Stomach (tissue), 9 donors: ENCODE results near the gene GULP1. TPM values are rescaled to one million over a fixed set of nuclear protein-coding genes. Genes with fewer than 3 reads are reported as not detected.

Experiments used
- DNase-seq, 2 donors: peaks; one replicate each; pipeline versions ENCODE4 v3.0.0 to v3.0.0-alpha.2; 2013 to 2019
- H3K27ac ChIP-seq, 5 donors: fragments of 200-600 bp in 4 of 5; sonication (generic) in 4 of 5; one replicate each; pipeline ENCODE4 v1.5.1; 2013 to 2019; ENCODE audit warnings: mild to moderate bottlenecking in 1 of 5, moderate library complexity in 1 of 5
- H3K27me3 ChIP-seq, 3 donors: fragments of 200-600 bp; sonication (generic); one replicate each; pipeline ENCODE4 v1.5.1; 2017 to 2019; ENCODE audit warnings: mixed run types in 1 of 3
- H3K36me3 ChIP-seq, 4 donors: fragments of 200-600 bp; sonication (generic); 1 replicate in 3 of 4; 2 replicates in 1 of 4; pipeline ENCODE4 v1.5.1; 2016 to 2019
- H3K4me1 ChIP-seq, 4 donors: fragments of 200-600 bp; sonication (generic); one replicate each; pipeline ENCODE4 v1.5.1; 2016 to 2019
- H3K4me3 ChIP-seq, 4 donors: fragments of 200-600 bp; sonication (generic) in 3 of 4; one replicate each; pipeline ENCODE4 v1.5.1; 2016 to 2019; ENCODE audit warnings: mild to moderate bottlenecking in 1 of 4
- H3K9me3 ChIP-seq, 4 donors: fragments of 200-600 bp; sonication (generic); one replicate each; pipeline ENCODE4 v1.5.1; 2016 to 2019
- CTCF ChIP-seq, 7 experiments: fragments of 450-650 bp in 4 of 7; fragments of 200-600 bp in 3 of 7; sonication (generic) in 3 of 7; IDR thresholded peaks; one replicate each; pipeline ENCODE4 v1.5.1; 2016 to 2019; ENCODE audit warnings: antibody characterized with exemption in 7 of 7, control low read depth in 2 of 7, mild to moderate bottlenecking in 1 of 7
- EP300 ChIP-seq: sonication (generic); formaldehyde crosslinking; IDR thresholded peaks from one replicate; pipeline ENCODE4 v1.6.1; 2017; ENCODE audit warnings: antibody characterized with exemption
- POLR2A ChIP-seq, 4 donors: fragments of 450-650 bp; IDR thresholded peaks; one replicate each; pipeline ENCODE4 v1.6.1; 2016; ENCODE audit warnings: antibody characterized with exemption in 4 of 4, control low read depth in 2 of 4, mild to moderate bottlenecking in 1 of 4, moderate library complexity in 1 of 4
- POLR2AphosphoS5 ChIP-seq, 3 donors: sonication (generic); formaldehyde crosslinking; IDR thresholded peaks; one replicate each; pipeline ENCODE4 v1.6.1; 2016; ENCODE audit warnings: antibody characterized with exemption in 3 of 3
- WGBS, 5 donors: extraction: QIAGEN DNeasy Blood & Tissue Kit in 3 of 5; methylation state at CpG; one replicate each; pipeline versions ENCODE4 v1.1.5 to v1.1.7; 2013 to 2018; 5-methylcytosine and 5-hydroxymethylcytosine counted together
- intact Hi-C: fragments of 100-400 bp; cut with DNase I; formaldehyde crosslinking; loops from one replicate; pipeline ENCODE4 v1.15.1; 2023; ENCODE audit warnings: low total_unique reads
- polyA plus RNA-seq, 3 donors: library from polyadenylated mRNA; stranded (reverse); fragments of 200-250 nt; gene quantifications; one replicate each; pipeline ENCODE4 v1.2.3, GENCODE V29; 2013
- total RNA-seq, 5 donors: library from RNA; depleted of rRNA; stranded (reverse); fragments of >200 nt; gene quantifications; one replicate each; pipeline versions ENCODE4 v1.1.0 to v1.2.3, GENCODE V29; 2014 to 2016
- donor health status: healthy with polysubstance abuse.
- donor health status: Bipolar disorder and iron deficiency.
- donor health status: healthy.

GULP1 gene
- total and polyA plus RNA-seq, 8 donors = 4.9 to 179 (median 32.8) TPM

- WGBS, 5 donors = 60 to 73% (median 71%) methylated on average over 3 of the region's 3 CpGs
- no peak for DNase-seq
- intact Hi-C loops = no loop called here
- Histone ChIP-seq H3K9me3 (peaks cover 0 to 5% (median 2%) of the 10 kb centered on the region in 4 donors), H3K4me3 (no peak overlapping the region), H3K27me3 (no peaks in the 10 kb centered on the region), H3K4me1 (peaks cover 0 to 10% (median 2%) of the 10 kb centered on the region in 4 donors), H3K27ac (no peak overlapping the region), H3K36me3 (no peaks in the 10 kb centered on the region)
- TF ChIP-seq CTCF (IDR thresholded peaks at IDR 0.05) (no peak), POLR2AphosphoS5 (IDR thresholded peaks at IDR 0.05) (no peak), EP300 (no peak), POLR2A (IDR thresholded peaks at IDR 0.05) (no peak)
Observed at GRCh38 chr2:188620916-188621315, 329.2 kb downstream of the GULP1 start.

- Histone ChIP-seq H3K4me1 (peaks cover 0 to 10% (median 2%) of the 10 kb centered on the region in 4 donors), H3K27me3 (no peaks in the 10 kb centered on the region), H3K36me3 (no peaks in the 10 kb centered on the region), H3K27ac (no peak overlapping the region), H3K9me3 (peaks cover 0 to 5% (median 2%) of the 10 kb centered on the region in 4 donors), H3K4me3 (no peak overlapping the region)
- DNase-seq = peak in 1 of 2 donors; percentile 47
- 68 to 76% (median 70%) methylated on average over 3 of the region's 3 CpGs for WGBS, 5 donors
- intact Hi-C loops = no loop called here
- no peak for TF ChIP-seq POLR2A (IDR thresholded peaks at IDR 0.05)
Observed at GRCh38 chr2:188622601-188623260, 331.1 kb downstream of the GULP1 start.

DNA sequence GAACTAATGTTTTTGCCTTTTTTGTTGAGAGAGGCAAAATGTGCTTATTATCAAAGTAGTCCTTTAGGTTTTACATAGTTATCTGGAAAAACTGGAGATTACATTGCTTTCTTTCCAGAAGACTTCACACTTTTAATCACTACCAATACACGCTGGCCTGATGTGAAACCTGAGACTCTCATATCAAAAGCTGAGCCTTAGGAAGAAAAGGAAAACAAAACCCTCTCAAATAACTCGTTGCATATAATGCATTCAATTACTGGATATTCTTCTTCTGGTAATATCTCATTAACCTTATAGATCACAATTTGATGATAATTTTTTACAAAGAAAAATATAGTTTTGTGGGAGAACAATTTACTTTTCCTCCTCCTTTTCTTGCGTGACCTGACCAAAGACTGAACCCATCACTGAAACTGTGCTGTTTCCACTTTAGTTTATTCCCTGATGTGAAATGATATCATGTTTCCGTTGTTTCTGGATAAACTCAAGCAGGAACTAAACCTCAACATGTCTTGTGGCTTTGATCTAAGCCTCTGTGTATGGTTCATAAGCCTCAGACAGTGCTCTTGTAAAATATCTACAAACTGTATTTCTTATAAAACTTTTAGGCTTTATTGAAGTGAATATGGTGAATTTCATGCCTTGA is 332.4 kb downstream of the GULP1 start:
- H3K9me3 ChIP-seq = peaks cover 0 to 5% (median 2%) of the 10 kb centered on the region in 4 donors
- intact Hi-C loops = no loop called here
- DNase-seq = peak in 1 of 2 donors; percentile 73
- no peak overlapping the region for H3K27ac ChIP-seq
- no peaks in the 10 kb centered on the region for H3K27me3 ChIP-seq
- no peaks in the 10 kb centered on the region for H3K36me3 ChIP-seq
- no peak for TF ChIP-seq POLR2AphosphoS5 (IDR thresholded peaks at IDR 0.05)
- no peak for TF ChIP-seq EP300
- TF ChIP-seq CTCF (IDR thresholded peaks at IDR 0.05) = no peak
- no peak for TF ChIP-seq POLR2A (IDR thresholded peaks at IDR 0.05)
- H3K4me1 ChIP-seq = peaks cover 0 to 10% (median 2%) of the 10 kb centered on the region in 4 donors
- 22 to 42% (median 35%) methylated on average over 4 of the region's 4 CpGs for WGBS, 5 donors
- no peak overlapping the region for H3K4me3 ChIP-seq

DNA sequence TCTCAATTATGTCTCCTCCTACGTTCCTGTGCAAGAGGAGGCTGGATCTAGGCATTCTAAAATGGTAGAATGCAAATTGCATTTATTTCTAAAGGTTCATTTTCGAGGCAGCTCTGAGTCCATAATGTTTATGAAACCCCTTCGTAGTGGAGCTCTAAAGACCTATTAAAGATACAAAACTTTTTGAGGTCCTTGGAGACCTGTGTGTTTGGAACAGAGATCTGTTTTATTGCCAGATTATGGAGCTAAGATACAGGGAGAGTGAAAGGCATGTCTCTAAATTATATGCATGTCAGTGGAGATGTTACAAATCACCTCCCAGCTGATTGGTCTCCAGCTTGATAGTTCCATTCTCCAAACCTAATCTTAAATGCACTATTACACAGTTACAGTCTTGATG is 335.8 kb downstream of the GULP1 start:
- Histone ChIP-seq H3K4me3 (no peak overlapping the region), H3K36me3 (no peaks in the 10 kb centered on the region), H3K9me3 (no peaks in the 10 kb centered on the region), H3K27me3 (no peaks in the 10 kb centered on the region), H3K4me1 (peaks cover 0 to 26% (median 13%) of the 10 kb centered on the region in 4 donors), H3K27ac (no peak overlapping the region)
- 80 to 87% (median 83%) methylated on average over 3 of the region's 3 CpGs for WGBS, 5 donors
- intact Hi-C loops = no loop called here
- TF ChIP-seq EP300 (no peak), CTCF (IDR thresholded peaks at IDR 0.05) (no peak), POLR2A (IDR thresholded peaks at IDR 0.05) (no peak), POLR2AphosphoS5 (IDR thresholded peaks at IDR 0.05) (no peak)
- no peak for DNase-seq
